MM.1S (cell line): ENCODE data around the gene RFTN1.

Experiments used
- EZH2phosphoT487 ChIP-seq: fragments of 300-600 bp; sonication (generic); IDR thresholded peaks from 2 replicates; pipeline ENCODE4 v1.6.1; 2018; ENCODE audit warnings: antibody characterized with exemption, low read length
- TF ChIP-seq, protein P1 (sequence below): fragments of 300-600 bp; sonication (generic); IDR thresholded peaks from 2 replicates; pipeline ENCODE4 v1.5.1; 2016; ENCODE audit warnings: antibody characterized with exemption, low read length, mixed read lengths

DNA sequence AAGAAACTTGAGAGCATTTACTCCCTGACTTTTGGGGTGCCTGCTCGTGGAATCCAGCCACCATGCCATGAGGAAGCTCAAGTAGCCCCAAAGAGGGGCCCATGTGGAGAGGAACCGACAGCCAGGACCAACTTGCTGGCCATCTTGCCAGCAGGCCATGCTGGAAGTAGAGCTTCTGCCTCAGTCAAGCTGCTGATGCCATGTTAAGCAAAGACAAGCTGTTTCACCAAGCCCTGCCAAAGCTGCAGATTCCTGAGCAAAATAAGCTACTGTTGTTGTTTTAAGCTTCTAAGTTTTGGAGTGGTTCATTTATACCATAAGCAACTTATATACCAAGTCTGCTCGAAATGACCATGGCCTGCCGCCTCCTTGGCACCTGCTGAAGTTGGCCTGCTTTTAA, 14.1 kb downstream of the RFTN1 start:
- TF ChIP-seq, protein P1, sequence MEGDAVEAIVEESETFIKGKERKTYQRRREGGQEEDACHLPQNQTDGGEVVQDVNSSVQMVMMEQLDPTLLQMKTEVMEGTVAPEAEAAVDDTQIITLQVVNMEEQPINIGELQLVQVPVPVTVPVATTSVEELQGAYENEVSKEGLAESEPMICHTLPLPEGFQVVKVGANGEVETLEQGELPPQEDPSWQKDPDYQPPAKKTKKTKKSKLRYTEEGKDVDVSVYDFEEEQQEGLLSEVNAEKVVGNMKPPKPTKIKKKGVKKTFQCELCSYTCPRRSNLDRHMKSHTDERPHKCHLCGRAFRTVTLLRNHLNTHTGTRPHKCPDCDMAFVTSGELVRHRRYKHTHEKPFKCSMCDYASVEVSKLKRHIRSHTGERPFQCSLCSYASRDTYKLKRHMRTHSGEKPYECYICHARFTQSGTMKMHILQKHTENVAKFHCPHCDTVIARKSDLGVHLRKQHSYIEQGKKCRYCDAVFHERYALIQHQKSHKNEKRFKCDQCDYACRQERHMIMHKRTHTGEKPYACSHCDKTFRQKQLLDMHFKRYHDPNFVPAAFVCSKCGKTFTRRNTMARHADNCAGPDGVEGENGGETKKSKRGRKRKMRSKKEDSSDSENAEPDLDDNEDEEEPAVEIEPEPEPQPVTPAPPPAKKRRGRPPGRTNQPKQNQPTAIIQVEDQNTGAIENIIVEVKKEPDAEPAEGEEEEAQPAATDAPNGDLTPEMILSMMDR, result no peak
- no peak for TF ChIP-seq EZH2phosphoT487
